ENCODE measurements around the gene CLUH. TPM values are rescaled to one million over a fixed set of nuclear protein-coding genes. Genes with fewer than 3 reads are reported as not detected.

Gene CLUH
- total RNA-seq, 2 donors from 2014 or later, result 55.5 to 61.8 TPM

GRCh38 chr17:2689411-2690164, 22.0 kb downstream of the CLUH start:
- H3K27ac Mint-ChIP-seq, result peak overlapping the region; percentile 80
- Histone ChIP-seq H3K9ac (ENCODE audit: extremely low read depth, low read length, poor library complexity, severe bottlenecking) (no peak overlapping the region), H3K27me3 (ENCODE audit: control insufficient read depth, insufficient read depth, low read length, poor library complexity, severe bottlenecking) (no peaks in the 10 kb centered on the region), H3K36me3 (ENCODE audit: control insufficient read depth, insufficient read depth, low read length) (peaks cover 10% of the 10 kb centered on the region), H3K9me3 (ENCODE audit: control insufficient read depth, low read length) (no peaks in the 10 kb centered on the region), H3K4me1 (ENCODE audit: control insufficient read depth, insufficient read depth, low read length) (no peaks in the 10 kb centered on the region), H3K4me3 (ENCODE audit: low read length) (no peak overlapping the region), H3K27ac (ENCODE audit: low read depth, low read length) (peak overlapping the region; percentile 38)
- no peaks in the 10 kb centered on the region for H3K9me3 Mint-ChIP-seq
- no peaks in the 10 kb centered on the region for H3K27me3 Mint-ChIP-seq (ENCODE audit: insufficient read depth)
- H3K4me1 Mint-ChIP-seq, result peaks cover 7% of the 10 kb centered on the region
- 93 to 95% methylated on average over 19 to 40 of the region's 40 CpGs for WGBS, 2 experiments (ENCODE audit: insufficient coverage in 1 of 2, insufficient read length in 1 of 2)
- no peak for TF ChIP-seq CTCF (conservative IDR thresholded peaks at IDR 0.05)
- no peak overlapping the region for H3K4me3 Mint-ChIP-seq
- peaks cover 11% of the 10 kb centered on the region for H3K36me3 Mint-ChIP-seq (ENCODE audit: low read depth)
- DNase-seq, result peak; percentile 58

- Histone ChIP-seq H3K27me3 (ENCODE audit: control insufficient read depth, insufficient read depth, low read length, poor library complexity, severe bottlenecking) (no peaks in the 10 kb centered on the region), H3K27ac (ENCODE audit: low read depth, low read length) (peak overlapping the region; percentile 47), H3K9ac (ENCODE audit: extremely low read depth, low read length, poor library complexity, severe bottlenecking) (no peak overlapping the region), H3K4me1 (ENCODE audit: control insufficient read depth, insufficient read depth, low read length) (no peaks in the 10 kb centered on the region), H3K4me3 (ENCODE audit: low read length) (no peak overlapping the region), H3K36me3 (ENCODE audit: control insufficient read depth, insufficient read depth, low read length) (peaks cover 18% of the 10 kb centered on the region), H3K9me3 (ENCODE audit: control insufficient read depth, low read length) (no peaks in the 10 kb centered on the region)
- Mint-ChIP-seq H3K27me3 (ENCODE audit: insufficient read depth) (no peaks in the 10 kb centered on the region), H3K36me3 (ENCODE audit: low read depth) (peaks cover 19% of the 10 kb centered on the region), H3K4me3 (no peak overlapping the region), H3K4me1 (peaks cover 17% of the 10 kb centered on the region), H3K27ac (peak overlapping the region; percentile 80), H3K9me3 (no peaks in the 10 kb centered on the region)
- no peak for TF ChIP-seq CTCF (conservative IDR thresholded peaks at IDR 0.05)
- 84 to 88% methylated on average over 19 to 27 of the region's 27 CpGs for WGBS, 2 experiments (ENCODE audit: insufficient coverage in 1 of 2, insufficient read length in 1 of 2)
- DNase-seq, result peak; percentile 70
These were observed 22.9 kb downstream of the CLUH start for GRCh38 chr17:2688351-2689342.

GRCh38 chr17:2687074-2687418, 24.5 kb downstream of the CLUH start:
- Histone ChIP-seq H3K4me1 (ENCODE audit: control insufficient read depth, insufficient read depth, low read length) (no peaks in the 10 kb centered on the region), H3K36me3 (ENCODE audit: control insufficient read depth, insufficient read depth, low read length) (peaks cover 34% of the 10 kb centered on the region), H3K27me3 (ENCODE audit: control insufficient read depth, insufficient read depth, low read length, poor library complexity, severe bottlenecking) (no peaks in the 10 kb centered on the region), H3K27ac (ENCODE audit: low read depth, low read length) (no peak overlapping the region), H3K9me3 (ENCODE audit: control insufficient read depth, low read length) (no peaks in the 10 kb centered on the region), H3K9ac (ENCODE audit: extremely low read depth, low read length, poor library complexity, severe bottlenecking) (no peak overlapping the region), H3K4me3 (ENCODE audit: low read length) (no peak overlapping the region)
- Mint-ChIP-seq H3K9me3 (no peaks in the 10 kb centered on the region), H3K36me3 (ENCODE audit: low read depth) (peaks cover 25% of the 10 kb centered on the region), H3K27ac (peak overlapping the region; percentile 17), H3K4me1 (peaks cover 30% of the 10 kb centered on the region), H3K27me3 (ENCODE audit: insufficient read depth) (no peaks in the 10 kb centered on the region), H3K4me3 (no peak overlapping the region)
- 93 to 100% methylated on average over 5 to 6 of the region's 6 CpGs for WGBS, 2 experiments (ENCODE audit: insufficient coverage in 1 of 2, insufficient read length in 1 of 2)
- DNase-seq, result no peak
- TF ChIP-seq CTCF (conservative IDR thresholded peaks at IDR 0.05), result no peak

Data from endodermal cell (in vitro differentiated cells).